ENCODE results near the gene PRX. TPM values are rescaled to one million over a fixed set of nuclear protein-coding genes. Genes with fewer than 3 reads are reported as not detected.
A peak's percentile ranks its signal among the peaks of the same experiment; 100 is the strongest.

PRX gene
- total and polyA plus RNA-seq, 9 of the 15 experiments (the other 6 are each of a cell fraction or from before 2014, with no cell fraction given), result 0.65 to 3.5 (median 1.7) TPM; not detected in 2

- TF ChIP-seq ZNF436 (CRISPR knock-in tag; IDR thresholded peaks at IDR 0.05) (no peak), STAG1 (CRISPR knock-in tag; IDR thresholded peaks at IDR 0.05; ENCODE audit: borderline replicate concordance) (no peak), ZNF197 (CRISPR knock-in tag; IDR thresholded peaks at IDR 0.05; ENCODE audit: low read depth) (no peak), DACH1 (IDR thresholded peaks at IDR 0.05; ENCODE audit: partially characterized antibody) (peak; percentile 58), RBM22 (IDR thresholded peaks at IDR 0.05; ENCODE audit: low read depth, low read length, poor library complexity, severe bottlenecking) (peak; percentile 57), LEF1 (IDR thresholded peaks at IDR 0.05) (peak; percentile 81), TBL1XR1 (IDR thresholded peaks at IDR 0.05; ENCODE audit: low read length in 2 of 2) (peak; percentile 13 to 28; a peak in 1 of 4 replicates), HNRNPLL (IDR thresholded peaks at IDR 0.05; ENCODE audit: low read depth, low read length, poor library complexity, severe bottlenecking) (peak; percentile 49), ZNF354B (CRISPR knock-in tag; IDR thresholded peaks at IDR 0.05) (no peak), EWSR1 (IDR thresholded peaks at IDR 0.05; ENCODE audit: borderline replicate concordance, low read depth, partially characterized antibody) (no peak), TCF7L2 (IDR thresholded peaks at IDR 0.05; ENCODE audit: low read depth, low read length) (no peak), HDGF (IDR thresholded peaks at IDR 0.05) (no peak), POLR3G (IDR thresholded peaks at IDR 0.05; ENCODE audit: extremely low read depth, insufficient read length, insufficient replicate concordance) (no peak), LARP7 (IDR thresholded peaks at IDR 0.05) (peak; percentile 65; the same call in 1 of the 2 replicates), MLLT1 (IDR thresholded peaks at IDR 0.05) (peak in 1 of 2 experiments; percentile 76; a peak in 2 of 4 replicates), TCF7 (IDR thresholded peaks at IDR 0.05; ENCODE audit: borderline replicate concordance) (no peak), NFE2L1 (tag; IDR thresholded peaks at IDR 0.05; ENCODE audit: borderline replicate concordance, low read depth) (no peak)
- TF ChIP-seq, protein P1, sequence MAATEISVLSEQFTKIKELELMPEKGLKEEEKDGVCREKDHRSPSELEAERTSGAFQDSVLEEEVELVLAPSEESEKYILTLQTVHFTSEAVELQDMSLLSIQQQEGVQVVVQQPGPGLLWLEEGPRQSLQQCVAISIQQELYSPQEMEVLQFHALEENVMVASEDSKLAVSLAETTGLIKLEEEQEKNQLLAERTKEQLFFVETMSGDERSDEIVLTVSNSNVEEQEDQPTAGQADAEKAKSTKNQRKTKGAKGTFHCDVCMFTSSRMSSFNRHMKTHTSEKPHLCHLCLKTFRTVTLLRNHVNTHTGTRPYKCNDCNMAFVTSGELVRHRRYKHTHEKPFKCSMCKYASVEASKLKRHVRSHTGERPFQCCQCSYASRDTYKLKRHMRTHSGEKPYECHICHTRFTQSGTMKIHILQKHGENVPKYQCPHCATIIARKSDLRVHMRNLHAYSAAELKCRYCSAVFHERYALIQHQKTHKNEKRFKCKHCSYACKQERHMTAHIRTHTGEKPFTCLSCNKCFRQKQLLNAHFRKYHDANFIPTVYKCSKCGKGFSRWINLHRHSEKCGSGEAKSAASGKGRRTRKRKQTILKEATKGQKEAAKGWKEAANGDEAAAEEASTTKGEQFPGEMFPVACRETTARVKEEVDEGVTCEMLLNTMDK (IDR thresholded peaks at IDR 0.05; ENCODE audit: borderline replicate concordance, insufficient read depth, low read depth, low read length, poor library complexity, severe bottlenecking), result no peak
- TF ChIP-seq, protein P2, sequence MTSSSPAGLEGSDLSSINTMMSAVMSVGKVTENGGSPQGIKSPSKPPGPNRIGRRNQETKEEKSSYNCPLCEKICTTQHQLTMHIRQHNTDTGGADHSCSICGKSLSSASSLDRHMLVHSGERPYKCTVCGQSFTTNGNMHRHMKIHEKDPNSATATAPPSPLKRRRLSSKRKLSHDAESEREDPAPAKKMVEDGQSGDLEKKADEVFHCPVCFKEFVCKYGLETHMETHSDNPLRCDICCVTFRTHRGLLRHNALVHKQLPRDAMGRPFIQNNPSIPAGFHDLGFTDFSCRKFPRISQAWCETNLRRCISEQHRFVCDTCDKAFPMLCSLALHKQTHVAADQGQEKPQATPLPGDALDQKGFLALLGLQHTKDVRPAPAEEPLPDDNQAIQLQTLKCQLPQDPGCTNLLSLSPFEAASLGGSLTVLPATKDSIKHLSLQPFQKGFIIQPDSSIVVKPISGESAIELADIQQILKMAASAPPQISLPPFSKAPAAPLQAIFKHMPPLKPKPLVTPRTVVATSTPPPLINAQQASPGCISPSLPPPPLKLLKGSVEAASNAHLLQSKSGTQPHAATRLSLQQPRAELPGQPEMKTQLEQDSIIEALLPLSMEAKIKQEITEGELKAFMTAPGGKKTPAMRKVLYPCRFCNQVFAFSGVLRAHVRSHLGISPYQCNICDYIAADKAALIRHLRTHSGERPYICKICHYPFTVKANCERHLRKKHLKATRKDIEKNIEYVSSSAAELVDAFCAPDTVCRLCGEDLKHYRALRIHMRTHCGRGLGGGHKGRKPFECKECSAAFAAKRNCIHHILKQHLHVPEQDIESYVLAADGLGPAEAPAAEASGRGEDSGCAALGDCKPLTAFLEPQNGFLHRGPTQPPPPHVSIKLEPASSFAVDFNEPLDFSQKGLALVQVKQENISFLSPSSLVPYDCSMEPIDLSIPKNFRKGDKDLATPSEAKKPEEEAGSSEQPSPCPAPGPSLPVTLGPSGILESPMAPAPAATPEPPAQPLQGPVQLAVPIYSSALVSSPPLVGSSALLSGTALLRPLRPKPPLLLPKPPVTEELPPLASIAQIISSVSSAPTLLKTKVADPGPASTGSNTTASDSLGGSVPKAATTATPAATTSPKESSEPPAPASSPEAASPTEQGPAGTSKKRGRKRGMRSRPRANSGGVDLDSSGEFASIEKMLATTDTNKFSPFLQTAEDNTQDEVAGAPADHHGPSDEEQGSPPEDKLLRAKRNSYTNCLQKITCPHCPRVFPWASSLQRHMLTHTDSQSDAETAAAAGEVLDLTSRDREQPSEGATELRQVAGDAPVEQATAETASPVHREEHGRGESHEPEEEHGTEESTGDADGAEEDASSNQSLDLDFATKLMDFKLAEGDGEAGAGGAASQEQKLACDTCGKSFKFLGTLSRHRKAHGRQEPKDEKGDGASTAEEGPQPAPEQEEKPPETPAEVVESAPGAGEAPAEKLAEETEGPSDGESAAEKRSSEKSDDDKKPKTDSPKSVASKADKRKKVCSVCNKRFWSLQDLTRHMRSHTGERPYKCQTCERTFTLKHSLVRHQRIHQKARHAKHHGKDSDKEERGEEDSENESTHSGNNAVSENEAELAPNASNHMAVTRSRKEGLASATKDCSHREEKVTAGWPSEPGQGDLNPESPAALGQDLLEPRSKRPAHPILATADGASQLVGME (CRISPR knock-in tag; IDR thresholded peaks at IDR 0.05), result no peak
These were observed 30.2 kb upstream of the PRX start (continued) for GRCh38 chr19:40443131-40443999.
